SK-N-MC (cell line): ENCODE results near the gene ZNF555.
"Not testable (repeated sequence)": the region's sequence is repeated elsewhere in the genome, so short reads cannot be mapped to it uniquely, and the experiment has no call there.

Experiments used
- DNase-seq: peaks from one replicate; pipeline ENCODE4 v3.0.0-alpha.2; 2011; ENCODE audit warnings: low read depth, low spot score
- H3K27ac ChIP-seq: fragments of 200-600 bp; sonication (generic); 2 replicates; pipeline ENCODE4 v1.5.1; 2016; ENCODE audit warnings: mixed run types
- H3K36me3 ChIP-seq: fragments of 200-600 bp; sonication (generic); 2 replicates; pipeline ENCODE4 v1.6.1; 2017; ENCODE audit warnings: antibody characterized with exemption, low read length, mixed read lengths; ENCODE audit not compliant: insufficient read depth
- H3K4me3 ChIP-seq: fragments of 200-600 bp; sonication (generic); 2 replicates; pipeline ENCODE4 v1.5.1; 2016
- H3K9ac ChIP-seq: fragments of 200-600 bp; sonication (generic); 2 replicates; pipeline ENCODE4 v1.8.0; 2017; ENCODE audit warnings: mixed run types, mixed read lengths; ENCODE audit not compliant: insufficient read length
- H3K9me3 ChIP-seq: fragments of 200-600 bp; sonication (generic); 2 replicates; pipeline ENCODE4 v1.6.1; 2017; ENCODE audit warnings: low read depth, mild to moderate bottlenecking, antibody characterized with exemption, low read length, moderate library complexity, mixed read lengths
- EZH2 ChIP-seq: fragments of 200-600 bp; sonication (generic); IDR thresholded peaks from one replicate; pipeline ENCODE4 v1.6.1; 2017; ENCODE audit warnings: antibody characterized with exemption
- FOXP2 ChIP-seq: optimal IDR thresholded peaks from 2 replicates; pipeline ENCODE3; 2011; ENCODE audit warnings: mild to moderate bottlenecking, moderate library complexity; ENCODE audit not compliant: insufficient read depth; ENCODE audit errors: extremely low read length, control extremely low read depth
- POLR2AphosphoS5 ChIP-seq: IDR thresholded peaks from 2 replicates; pipeline ENCODE4 v1.6.1; 2012; ENCODE audit warnings: mild to moderate bottlenecking, low read depth, low read length, borderline replicate concordance

The ZNF555 gene

DNA sequence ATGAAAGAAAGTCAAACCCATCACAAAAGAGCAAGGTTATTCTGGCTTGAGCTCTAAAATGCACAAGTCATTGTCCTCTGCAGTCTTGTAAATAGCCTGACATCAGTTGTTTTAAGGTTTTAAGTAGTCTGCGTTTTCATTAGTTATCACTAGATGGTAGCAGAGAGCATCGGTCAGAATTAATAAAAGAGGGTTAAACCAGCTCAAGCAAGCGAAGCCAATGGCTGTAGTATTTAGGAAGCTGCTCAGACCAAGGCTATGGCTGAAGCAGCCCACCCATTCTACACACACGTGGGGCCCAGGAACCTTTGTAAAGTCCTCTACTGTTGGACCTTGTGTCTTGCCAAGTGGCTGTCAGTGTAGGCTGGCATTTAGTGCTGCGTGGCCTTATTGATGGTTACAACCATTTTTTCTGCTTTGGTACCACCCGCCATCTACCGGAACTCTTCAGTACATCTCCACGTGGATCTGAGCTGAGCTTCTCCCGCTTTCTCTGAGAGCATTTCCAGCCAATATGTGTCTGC is 46.2 kb downstream of the ZNF555 start:
- no peaks in the 10 kb centered on the region for H3K9me3 ChIP-seq
- no peaks in the 10 kb centered on the region for H3K36me3 ChIP-seq
- H3K9ac ChIP-seq: no peak overlapping the region
- H3K27ac ChIP-seq: no peak overlapping the region
- DNase-seq: peak; percentile 51
- no peak for TF ChIP-seq EZH2
- TF ChIP-seq POLR2AphosphoS5: no peak
- no peak for TF ChIP-seq FOXP2
- H3K4me3 ChIP-seq: no peak overlapping the region

DNA sequence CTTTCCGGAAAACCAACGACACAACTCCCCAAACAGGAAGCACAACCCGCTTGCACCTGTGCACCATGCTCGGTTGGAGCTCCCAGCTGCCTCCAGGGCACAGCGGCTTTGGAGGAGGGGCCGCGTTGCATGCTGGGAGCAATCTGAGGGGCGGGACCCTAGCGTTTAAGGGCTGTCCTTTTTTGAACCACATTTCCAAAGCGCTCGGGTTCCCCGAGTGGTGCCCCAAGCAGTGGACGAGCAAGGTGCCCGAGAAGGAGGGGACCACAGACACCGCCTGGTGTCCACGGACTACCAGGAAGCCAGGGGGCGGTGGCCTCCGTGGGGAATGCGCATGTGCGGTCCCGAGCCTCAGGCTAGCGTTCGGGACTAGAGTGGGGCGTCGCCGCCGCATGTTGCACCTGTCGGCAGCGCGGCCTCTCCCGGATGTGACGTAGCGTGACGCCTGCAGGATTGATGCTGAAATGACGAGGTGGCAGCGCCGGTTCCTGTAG is 47.5 kb downstream of the ZNF555 start:
- DNase-seq: no peak
- Histone ChIP-seq H3K27ac (no peak overlapping the region), H3K36me3 (no peaks in the 10 kb centered on the region), H3K9ac (no peak overlapping the region), H3K4me3 (no peak overlapping the region), H3K9me3 (no peaks in the 10 kb centered on the region)
- TF ChIP-seq EZH2 (no peak), FOXP2 (no peak), POLR2AphosphoS5 (no peak)

DNA sequence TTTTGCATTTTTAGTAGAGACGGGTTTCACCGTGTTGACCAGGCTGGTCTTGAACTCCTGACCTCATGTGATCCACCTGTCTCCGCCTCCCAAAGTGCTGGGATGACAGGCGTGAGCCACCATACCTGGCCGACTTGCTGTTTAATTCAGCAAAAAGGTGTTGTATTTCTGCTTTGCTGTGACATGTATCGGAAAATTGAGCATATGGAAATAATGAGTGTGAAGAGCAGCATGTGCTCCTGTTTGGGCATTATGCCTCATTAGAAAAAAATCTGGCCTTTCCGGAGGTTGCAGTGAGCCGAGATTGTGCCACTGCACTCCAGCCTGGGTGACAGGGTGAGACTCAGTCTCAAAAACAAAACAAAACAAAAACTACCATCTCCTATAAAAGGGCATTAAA is 49.3 kb downstream of the ZNF555 start:
- H3K9ac ChIP-seq, H3K4me3 ChIP-seq, H3K9me3 ChIP-seq, DNase-seq, H3K36me3 ChIP-seq, H3K27ac ChIP-seq: not testable (repeated sequence)

DNA sequence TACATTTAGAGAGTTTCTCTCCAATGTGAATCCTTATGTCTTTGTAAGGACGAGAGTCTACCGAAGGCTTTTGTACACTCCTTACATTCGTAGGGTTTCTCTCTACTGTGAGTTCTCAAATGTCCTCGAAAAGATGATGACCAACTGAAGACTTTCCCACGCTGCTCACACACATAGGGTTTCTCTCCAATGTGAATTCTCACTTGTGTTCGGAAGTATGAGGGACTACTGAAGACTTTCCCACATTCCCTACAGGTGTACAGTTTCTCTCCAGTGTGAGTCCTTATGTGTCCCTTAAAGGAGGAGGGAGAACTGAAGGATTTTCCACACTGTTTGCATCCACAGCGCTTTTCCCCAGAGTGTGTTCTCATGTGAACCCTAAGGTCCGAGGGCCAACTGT is 55.4 kb downstream of the ZNF555 start:
- Histone ChIP-seq H3K36me3 (no peaks in the 10 kb centered on the region), H3K27ac (no peak overlapping the region), H3K9ac (no peak overlapping the region), H3K4me3 (no peak overlapping the region), H3K9me3 (0 out of 2 replicates have a peak, but pooled peaks cover 7% of the 10 kb centered on the region)
- no peak for DNase-seq
- TF ChIP-seq POLR2AphosphoS5 (no peak), FOXP2 (no peak), EZH2 (no peak)

DNA sequence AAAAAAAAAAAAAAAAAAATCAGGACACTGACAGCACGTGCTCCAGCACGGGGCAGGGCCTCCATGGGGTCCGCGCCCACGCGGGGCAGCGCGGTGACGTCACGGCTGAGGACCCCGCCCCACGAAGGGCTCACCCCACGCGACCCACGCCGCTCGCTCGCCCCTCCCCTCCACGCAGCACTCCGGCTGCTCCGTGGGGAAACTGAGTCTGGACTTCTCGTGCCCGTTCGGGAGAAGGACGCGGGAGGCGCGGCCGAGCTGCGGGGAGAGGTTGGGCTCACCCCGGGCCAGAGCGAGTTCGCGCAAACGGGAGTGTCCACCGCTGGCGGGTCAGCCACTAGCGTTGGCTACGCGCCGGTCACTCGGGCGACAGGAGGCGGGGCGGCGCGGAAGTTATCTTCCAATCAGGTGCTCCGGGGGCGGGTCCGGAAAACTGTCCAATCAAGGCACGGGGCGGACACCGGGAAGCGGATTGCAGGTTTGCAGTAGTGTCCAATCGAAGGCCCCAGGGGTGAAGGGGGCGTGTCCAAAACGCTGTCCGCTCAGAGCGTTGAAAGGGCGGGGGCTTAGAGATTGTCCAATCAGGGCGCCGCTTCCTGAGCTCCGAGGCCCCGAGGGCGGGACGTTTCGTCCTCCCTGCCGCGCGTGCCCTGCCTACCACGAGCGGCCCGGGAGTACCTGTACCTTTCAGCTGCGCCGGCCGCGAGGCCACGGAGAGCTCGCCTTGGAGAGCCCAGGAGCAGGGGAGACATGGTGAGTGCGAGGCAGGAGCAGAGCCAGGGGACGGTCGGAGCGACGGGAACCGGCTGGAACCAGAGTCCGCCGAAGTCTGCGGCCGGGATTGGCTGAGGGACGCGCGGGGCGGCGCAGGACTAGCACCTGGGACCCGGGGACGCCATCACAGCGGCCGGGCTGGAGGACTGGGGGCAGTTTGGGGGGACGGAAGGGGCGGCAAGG is 59.3 kb downstream of the ZNF555 start, which contains the start of gene ZNF57:
TSS of gene ZNF57 (plus strand) at position 633 of the 957 bp plus-strand sequence. CDS start at position 751, 118 bp downstream.
- H3K4me3 ChIP-seq: peak within 1 kb of the TSS; percentile 84
- H3K9me3 ChIP-seq: 0 out of 2 replicates have a peak, but pooled peaks cover 7% of the 10 kb centered on the region
- H3K27ac ChIP-seq: no peak within 1 kb of the TSS
- DNase-seq: peak; percentile 94
- TF ChIP-seq FOXP2: no peak
- peak; percentile 60; the same call in 1 of the 2 replicates for TF ChIP-seq POLR2AphosphoS5
- peak within 1 kb of the TSS; percentile 62 for H3K9ac ChIP-seq
- no peaks in the 10 kb centered on the region for H3K36me3 ChIP-seq

DNA sequence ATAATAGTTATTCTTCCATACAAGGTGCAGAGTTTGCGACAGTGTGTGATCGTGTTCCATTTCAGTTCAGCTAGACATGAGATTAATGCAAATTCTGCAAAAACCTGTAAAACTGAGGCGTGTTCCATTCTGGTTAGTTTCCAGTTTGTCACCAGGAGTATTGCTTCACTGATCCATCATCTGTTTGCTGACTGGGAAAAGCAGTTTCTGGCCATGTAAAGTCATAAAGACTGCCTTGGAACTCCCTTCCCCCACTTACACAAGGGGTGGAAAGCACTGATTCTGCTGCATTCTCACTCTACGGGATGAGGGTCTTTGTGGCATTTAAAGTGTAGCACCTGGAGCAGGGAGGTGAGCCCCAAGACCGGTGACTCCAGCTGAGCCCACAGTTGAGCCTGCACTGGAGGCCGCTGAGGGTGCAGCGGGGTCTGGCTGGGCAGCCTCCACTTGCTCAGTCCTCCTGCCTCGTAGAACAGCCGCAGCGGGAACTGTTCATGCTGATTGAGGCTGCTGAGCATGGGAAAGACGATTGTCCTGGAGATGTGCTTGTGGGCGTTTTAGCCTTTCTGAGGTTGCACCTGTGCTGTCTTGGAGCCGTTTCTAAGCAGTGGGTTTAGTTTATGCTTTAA is 61.4 kb downstream of the ZNF555 start:
- Histone ChIP-seq H3K4me3 (no peak overlapping the region), H3K27ac (no peak overlapping the region), H3K9me3 (no peaks in the 10 kb centered on the region), H3K9ac (no peak overlapping the region), H3K36me3 (no peaks in the 10 kb centered on the region)
- no peak for DNase-seq
- no peak for TF ChIP-seq FOXP2
- no peak for TF ChIP-seq POLR2AphosphoS5
- TF ChIP-seq EZH2: no peak

DNA sequence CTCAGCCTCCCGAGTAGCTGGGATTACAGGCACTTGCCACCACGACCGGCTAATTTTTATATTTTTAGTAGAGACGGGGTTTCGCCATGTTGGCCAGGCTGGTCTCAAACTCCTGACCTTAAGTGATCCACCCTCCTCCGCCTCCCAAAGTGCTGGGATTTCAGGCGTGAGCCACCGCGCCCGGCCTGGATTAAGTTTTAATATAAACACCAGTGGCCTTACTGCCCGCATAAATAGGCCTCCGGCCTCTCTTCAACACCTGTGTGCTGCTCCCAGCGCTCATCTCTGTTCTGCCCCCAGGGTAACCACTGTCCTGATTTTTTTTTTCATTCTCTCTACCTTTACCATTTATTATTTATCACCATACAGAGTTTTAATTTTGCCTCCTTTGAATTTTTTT is 62.1 kb downstream of the ZNF555 start:
- DNase-seq, H3K9ac ChIP-seq, H3K36me3 ChIP-seq, H3K27ac ChIP-seq, H3K9me3 ChIP-seq, H3K4me3 ChIP-seq: not testable (repeated sequence)

DNA sequence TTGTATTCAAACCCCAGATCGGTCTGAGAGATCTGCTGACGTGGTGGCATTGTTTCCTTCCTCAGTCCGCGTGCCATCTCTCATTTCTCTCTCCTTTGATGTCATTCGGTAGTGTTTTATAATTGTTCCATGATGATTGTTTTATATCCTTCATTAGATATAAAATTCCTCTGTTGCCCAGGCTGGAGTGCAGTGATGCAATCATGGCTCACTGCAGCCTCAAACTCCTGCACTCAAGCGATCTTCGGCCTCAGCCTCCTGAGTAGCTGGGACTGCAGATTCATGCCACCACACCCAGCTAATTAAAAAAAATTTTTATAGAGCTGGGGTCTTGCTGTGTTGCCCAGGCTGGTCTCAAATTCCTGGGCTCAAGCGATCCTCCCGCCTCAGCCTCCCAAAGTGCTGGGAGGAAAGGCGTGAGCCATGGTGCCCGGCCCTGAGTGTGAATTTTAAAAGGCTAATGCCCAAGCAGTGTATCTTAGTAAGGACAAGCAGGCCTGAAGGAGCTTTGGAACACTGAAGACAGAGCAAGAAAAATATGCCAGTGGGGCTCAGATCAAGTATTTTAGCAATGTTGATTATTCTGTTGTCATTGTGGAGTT is 64.7 kb downstream of the ZNF555 start:
- DNase-seq: no peak
- Histone ChIP-seq H3K4me3 (no peak overlapping the region), H3K27ac (no peak overlapping the region), H3K36me3 (no peaks in the 10 kb centered on the region), H3K9ac (no peak overlapping the region), H3K9me3 (no peaks in the 10 kb centered on the region)
- TF ChIP-seq FOXP2: no peak
- TF ChIP-seq POLR2AphosphoS5: no peak
- no peak for TF ChIP-seq EZH2
